Activated T-cell treated with anti-CD3 and anti-CD28 coated beads, Interleukin-2, amount 50 U/mL, for 72 hours (primary cell): ENCODE results near the gene ZNF622. TPM values are rescaled to one million over a fixed set of nuclear protein-coding genes. Genes with fewer than 3 reads are reported as not detected.

Experiments used
- ATAC-seq, 2 donors: fragments of 150-1000 bp; cut with Tn5 transposase; replicated peaks in 1 of 2; 2 replicates each; pipeline ENCODE4 v1.10.0; 2021; ENCODE audit warnings: moderate library complexity in 2 of 2, mild to moderate bottlenecking in 1 of 2
- DNase-seq, 2 donors: peaks; one replicate each; pipeline ENCODE4 v3.0.0; 2021 to 2022; ENCODE audit warnings: mixed read lengths in 1 of 2
- H3K27ac Mint-ChIP-seq: one replicate; pipeline ENCODE4 v1.8.0; 2022; ENCODE audit warnings: mild to moderate bottlenecking, moderate library complexity, mixed read lengths
- H3K27me3 Mint-ChIP-seq: one replicate; pipeline ENCODE4 v1.8.0; 2022; ENCODE audit warnings: low read depth, mixed read lengths
- H3K36me3 Mint-ChIP-seq, 2 donors: one replicate each; pipeline ENCODE4 v1.8.0; 2022; ENCODE audit warnings: mixed read lengths in 2 of 2, mild to moderate bottlenecking in 1 of 2; ENCODE audit not compliant: insufficient read depth in 2 of 2
- H3K4me1 Mint-ChIP-seq: one replicate; pipeline ENCODE4 v1.8.0; 2022; ENCODE audit warnings: low read depth, mixed read lengths
- H3K4me3 Mint-ChIP-seq, 2 donors: one replicate each; pipeline ENCODE4 v1.8.0; 2022; ENCODE audit warnings: mild to moderate bottlenecking in 2 of 2, mixed read lengths in 2 of 2, moderate library complexity in 2 of 2
- H3K9me3 Mint-ChIP-seq, 2 donors: one replicate each; pipeline ENCODE4 v1.8.0; 2022; ENCODE audit warnings: mixed read lengths in 2 of 2
- total RNA-seq, 2 donors: library from RNA; stranded (reverse); gene quantifications; one replicate each; pipeline ENCODE4 v1.2.3, GENCODE V29; 2022

ZNF622 gene
- total RNA-seq, 2 donors from 2014 or later = 40.0 to 42.7 TPM

DNA sequence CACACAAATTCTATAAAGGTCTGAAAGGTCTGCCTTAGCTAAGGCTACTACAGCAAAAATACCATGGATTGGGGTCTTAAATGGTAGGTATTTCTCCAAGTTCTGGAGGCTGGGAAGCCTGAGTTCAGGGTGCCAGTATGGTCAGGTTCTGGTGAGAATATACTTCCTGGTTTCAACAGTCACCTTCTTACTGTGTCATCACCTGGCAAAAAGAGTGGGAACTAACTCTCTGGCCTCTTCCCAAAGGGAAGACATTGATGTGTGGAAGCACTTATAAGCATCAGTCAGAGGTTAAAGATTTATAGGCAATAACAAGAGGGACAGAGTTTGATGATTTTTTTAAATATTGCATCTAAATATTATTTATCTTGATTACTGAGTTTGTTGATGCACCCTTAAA is 53.0 kb downstream of the ZNF622 start:
- DNase-seq = no peak
- ATAC-seq = no peak
- Mint-ChIP-seq H3K9me3 (no peaks in the 10 kb centered on the region), H3K36me3 (no peaks in the 10 kb centered on the region), H3K27ac (no peak overlapping the region), H3K4me3 (no peak overlapping the region), H3K27me3 (peaks cover 13% of the 10 kb centered on the region), H3K4me1 (no peaks in the 10 kb centered on the region)

DNA sequence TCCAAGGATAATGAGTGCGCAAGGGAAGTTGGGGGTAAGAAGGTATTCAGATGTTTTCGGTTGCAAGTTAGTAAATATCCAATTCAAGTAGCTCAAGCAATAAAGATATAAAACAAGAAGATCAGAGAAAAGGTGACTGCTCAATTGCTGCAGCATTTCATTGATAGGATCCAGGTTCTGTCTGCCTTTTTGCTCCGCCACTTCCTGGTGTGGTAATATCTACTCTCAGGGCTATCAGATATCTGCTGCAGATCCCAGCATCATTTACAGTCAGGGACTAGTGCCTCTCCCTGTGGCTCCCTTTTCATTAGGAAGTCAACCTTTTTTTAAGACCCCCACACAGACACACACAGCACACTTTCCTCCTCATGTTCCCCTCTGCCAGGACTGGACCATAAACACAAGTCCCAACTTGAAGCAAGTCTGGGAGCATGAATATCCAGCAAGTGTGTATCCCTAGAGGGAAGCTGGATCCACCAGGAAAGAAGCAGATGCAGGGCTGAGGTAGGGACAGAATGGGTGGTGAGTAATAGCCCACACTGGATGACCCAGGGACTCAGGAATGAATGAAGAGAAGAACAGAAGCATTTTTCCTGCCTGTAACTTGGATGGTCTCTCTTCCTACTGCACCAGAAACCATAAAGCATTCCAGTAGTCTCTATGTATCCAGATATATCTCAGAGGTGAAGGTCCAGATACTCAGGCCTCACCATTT is 53.7 kb downstream of the ZNF622 start:
- H3K4me1 Mint-ChIP-seq = no peaks in the 10 kb centered on the region
- no peaks in the 10 kb centered on the region for H3K9me3 Mint-ChIP-seq
- H3K4me3 Mint-ChIP-seq = no peak overlapping the region
- DNase-seq (no peak), ATAC-seq (no peak)
- peaks cover 13% of the 10 kb centered on the region for H3K27me3 Mint-ChIP-seq
- no peaks in the 10 kb centered on the region for H3K36me3 Mint-ChIP-seq
- H3K27ac Mint-ChIP-seq = no peak overlapping the region

DNA sequence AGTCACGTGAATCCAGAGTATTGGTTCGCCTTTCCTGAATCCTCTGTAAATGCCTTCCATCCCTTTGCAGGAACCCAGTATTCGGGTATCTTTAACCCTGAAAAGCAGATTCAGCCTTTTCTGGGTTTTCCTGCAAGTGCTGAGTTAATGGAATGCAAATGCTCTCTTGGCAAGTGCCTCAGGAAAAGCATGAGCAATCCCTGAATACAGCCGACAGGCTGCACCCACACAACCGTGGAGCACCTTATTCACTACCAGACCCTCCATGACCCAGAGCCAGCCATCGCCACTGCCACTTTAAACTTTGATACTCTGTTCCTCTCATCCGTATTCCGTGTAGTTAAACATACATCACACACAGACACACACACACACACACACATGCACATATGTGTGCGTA is 54.4 kb downstream of the ZNF622 start:
- Mint-ChIP-seq H3K36me3 (no peaks in the 10 kb centered on the region), H3K27me3 (peaks cover 13% of the 10 kb centered on the region), H3K27ac (no peak overlapping the region), H3K9me3 (no peaks in the 10 kb centered on the region), H3K4me1 (no peaks in the 10 kb centered on the region), H3K4me3 (no peak overlapping the region)
- DNase-seq (no peak), ATAC-seq (no peak)

DNA sequence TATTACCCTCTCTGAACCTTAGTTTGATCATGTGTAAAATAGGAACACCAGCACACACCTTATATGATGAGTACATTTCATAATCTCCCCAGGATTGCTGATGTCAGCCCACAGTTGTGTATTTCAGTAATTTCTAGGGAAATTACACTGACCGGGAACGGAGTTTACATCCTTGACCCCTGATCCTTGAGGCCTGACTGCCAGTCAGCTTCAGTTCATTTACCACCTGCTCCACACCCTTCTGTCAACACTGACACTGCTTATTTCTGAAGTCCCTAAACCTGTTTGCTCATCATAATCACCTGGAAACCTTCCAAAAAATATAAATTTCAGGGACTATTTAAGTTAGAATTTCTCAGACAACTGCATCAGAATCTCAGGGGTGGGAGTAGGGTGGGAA is 55.3 kb downstream of the ZNF622 start:
- Mint-ChIP-seq H3K4me3 (no peak overlapping the region), H3K27me3 (peaks cover 13% of the 10 kb centered on the region), H3K4me1 (no peaks in the 10 kb centered on the region), H3K9me3 (no peaks in the 10 kb centered on the region), H3K27ac (no peak overlapping the region), H3K36me3 (no peaks in the 10 kb centered on the region)
- ATAC-seq = no peak
- DNase-seq = no peak

DNA sequence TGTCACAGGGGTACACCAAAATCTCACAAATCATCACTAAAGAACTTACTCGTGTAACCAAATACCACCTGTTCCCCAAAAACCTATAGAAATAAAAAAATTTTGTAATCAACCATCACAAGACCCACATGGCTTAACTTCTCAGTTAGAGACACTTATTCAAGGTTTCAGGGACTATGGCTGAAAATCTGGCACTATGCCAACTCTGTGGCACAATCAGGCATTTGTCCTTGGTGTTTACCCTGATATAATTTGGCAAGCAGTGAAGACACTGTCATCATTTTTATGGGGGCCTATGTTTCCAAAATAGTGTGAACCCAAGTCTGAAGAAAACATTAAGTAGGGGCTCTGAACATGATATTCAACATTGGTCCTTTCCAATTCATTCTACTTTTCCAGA is 59.0 kb downstream of the ZNF622 start:
- Mint-ChIP-seq H3K27me3 (peaks cover 12% of the 10 kb centered on the region), H3K9me3 (no peaks in the 10 kb centered on the region), H3K4me1 (no peaks in the 10 kb centered on the region), H3K27ac (no peak overlapping the region), H3K36me3 (no peaks in the 10 kb centered on the region), H3K4me3 (no peak overlapping the region)
- ATAC-seq (no peak), DNase-seq (no peak)

DNA sequence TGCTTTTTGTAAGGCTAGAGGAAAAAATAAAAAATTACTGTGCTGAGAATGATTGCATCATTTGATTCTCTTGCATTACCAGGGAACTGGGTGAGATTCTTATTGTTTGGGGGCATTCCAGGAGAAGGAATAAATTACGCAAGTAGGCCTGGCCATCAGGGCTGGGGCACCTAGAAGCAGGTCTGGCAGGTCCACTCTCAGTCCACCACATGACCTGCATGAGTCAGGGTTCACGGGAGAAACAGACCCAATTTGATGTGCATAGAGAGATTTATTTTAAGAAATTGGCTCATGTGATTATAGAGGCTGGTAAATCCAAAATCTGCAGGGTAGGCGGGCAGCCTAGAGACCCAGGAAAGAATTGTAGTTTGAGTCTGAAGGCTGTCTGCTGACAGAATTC is 59.6 kb downstream of the ZNF622 start:
- no peak overlapping the region for H3K4me3 Mint-ChIP-seq
- DNase-seq (no peak), ATAC-seq (no peak)
- no peaks in the 10 kb centered on the region for H3K36me3 Mint-ChIP-seq
- no peak overlapping the region for H3K27ac Mint-ChIP-seq
- H3K9me3 Mint-ChIP-seq = no peaks in the 10 kb centered on the region
- H3K4me1 Mint-ChIP-seq = no peaks in the 10 kb centered on the region
- peaks cover 10% of the 10 kb centered on the region for H3K27me3 Mint-ChIP-seq

Other genes starting within 250 kb of the ZNF622 start
- gene RETREG1, start 151.2 kb upstream of the ZNF622 start, total RNA-seq = 10 to 100 TPM; 29.4 to 30.2 TPM